BLaER1 treated with 17β-estradiol and CSF1 and Interleukin-3, amounts not matched to agents 10 nM and 100 nM (cell line): ENCODE measurements around the gene PSD4.
A peak's percentile ranks its signal among the peaks of the same experiment; 100 is the strongest.

ENCODE experiments used
- H3K27ac ChIP-seq, 11 experiments: shearing (Covaris generic); formaldehyde crosslinking; 2 replicates each; pipeline ENCODE4 v1.8.1; 2022
- H3K27me3 ChIP-seq, 11 experiments: shearing (Covaris generic); formaldehyde crosslinking; 2 replicates each; pipeline ENCODE4 v1.8.1; 2022
- H3K36me3 ChIP-seq, 11 experiments: shearing (Covaris generic); formaldehyde crosslinking; 2 replicates each; pipeline ENCODE4 v1.8.1; 2022
- H3K4me1 ChIP-seq, 10 experiments: shearing (Covaris generic); formaldehyde crosslinking; 2 replicates each; pipeline ENCODE4 v1.8.1; 2022
- H3K4me2 ChIP-seq, 11 experiments: shearing (Covaris generic); formaldehyde crosslinking; 2 replicates each; pipeline ENCODE4 v1.8.1; 2022
- H3K4me3 ChIP-seq, 10 experiments: shearing (Covaris generic); formaldehyde crosslinking; 2 replicates each; pipeline ENCODE4 v1.8.1; 2022
- H3K9ac ChIP-seq, 11 experiments: shearing (Covaris generic); formaldehyde crosslinking; 2 replicates each; pipeline ENCODE4 v1.8.1; 2022
- H3K9me3 ChIP-seq, 11 experiments: shearing (Covaris generic); formaldehyde crosslinking; replicated peaks in 1 of 11; 2 replicates each; pipeline ENCODE4 v1.8.1; 2022
- H4K20me1 ChIP-seq, 11 experiments: shearing (Covaris generic); formaldehyde crosslinking; 2 replicates each; pipeline ENCODE4 v1.8.1; 2022
- Cebpa-rat ChIP-seq, 11 experiments: shearing (Covaris generic); IDR thresholded peaks; 2 replicates each; pipeline ENCODE4 v1.8.1; 2022

Gene PSD4

GRCh38 chr2:113160248-113160647 lies 13.5 kb upstream of the PSD4 start:
- Histone ChIP-seq H3K36me3 (no peaks in the 10 kb centered on the region), H3K9ac (no peak overlapping the region)
- no peak for TF ChIP-seq Cebpa-rat (IDR thresholded peaks at IDR 0.05)

GRCh38 chr2:113160962-113161361 lies 12.8 kb upstream of the PSD4 start:
- Histone ChIP-seq H3K27me3 (peaks cover 22 to 33% (median 28%) of the 10 kb centered on the region in 11 experiments), H3K4me1 (peaks cover 7 to 16% (median 10%) of the 10 kb centered on the region in 10 experiments; a peak in 15 of 20 replicates), H3K36me3 (no peaks in the 10 kb centered on the region), H3K4me2 (no peak overlapping the region), H3K9me3 (no peaks in the 10 kb centered on the region), H3K27ac (no peak overlapping the region), H3K4me3 (no peak overlapping the region), H4K20me1 (no peaks in the 10 kb centered on the region), H3K9ac (no peak overlapping the region)
- TF ChIP-seq Cebpa-rat (IDR thresholded peaks at IDR 0.05) = no peak

More at GRCh38 chr2:113160248-113160647, 13.5 kb upstream of the PSD4 start:
- Histone ChIP-seq H3K27ac (no peak overlapping the region), H3K27me3 (peaks cover 22 to 39% (median 30%) of the 10 kb centered on the region in 11 experiments), H4K20me1 (no peaks in the 10 kb centered on the region), H3K4me1 (peaks cover 7 to 16% (median 10%) of the 10 kb centered on the region in 10 experiments; a peak in 15 of 20 replicates), H3K4me2 (no peak overlapping the region), H3K9me3 (no peaks in the 10 kb centered on the region), H3K4me3 (no peak overlapping the region)

GRCh38 chr2:113162173-113162572 lies 11.6 kb upstream of the PSD4 start:
- Histone ChIP-seq H3K9me3 (no peaks in the 10 kb centered on the region), H3K4me1 (peaks cover 6 to 14% (median 9%) of the 10 kb centered on the region in 10 experiments; a peak in 15 of 20 replicates), H3K4me3 (no peak overlapping the region), H3K9ac (no peak overlapping the region), H3K27me3 (peaks cover 15 to 21% (median 16%) of the 10 kb centered on the region in 11 experiments), H3K4me2 (no peak overlapping the region), H4K20me1 (no peaks in the 10 kb centered on the region), H3K27ac (no peak overlapping the region), H3K36me3 (no peaks in the 10 kb centered on the region)
- no peak for TF ChIP-seq Cebpa-rat (IDR thresholded peaks at IDR 0.05)

DNA sequence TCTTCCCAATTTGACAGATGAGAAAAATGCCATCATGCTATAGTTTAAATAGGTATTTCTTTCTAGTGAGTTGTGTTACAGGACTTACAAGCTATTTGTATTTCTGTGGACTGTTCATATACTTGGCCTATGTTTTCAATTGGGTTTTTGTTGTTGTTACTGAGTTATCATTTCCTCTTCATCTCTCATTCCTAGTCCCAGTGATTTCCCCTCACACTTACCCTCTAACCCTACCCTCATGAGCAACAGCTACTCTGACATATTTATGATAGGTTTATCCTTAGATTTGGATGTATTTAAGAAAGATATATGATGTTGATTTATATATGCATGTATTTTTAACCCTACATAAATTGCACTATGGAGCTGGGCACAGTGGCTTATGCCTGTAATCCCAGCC lies 10.9 kb upstream of the PSD4 start:
- Histone ChIP-seq H3K27ac (no peak overlapping the region), H3K4me2 (no peak overlapping the region), H3K36me3 (no peaks in the 10 kb centered on the region), H3K27me3 (peaks cover 8 to 14% (median 9%) of the 10 kb centered on the region in 11 experiments), H3K4me3 (no peak overlapping the region), H3K4me1 (peaks cover 1 to 14% (median 4%) of the 10 kb centered on the region in 10 experiments; a peak in 14 of 20 replicates), H4K20me1 (no peaks in the 10 kb centered on the region), H3K9me3 (no peaks in the 10 kb centered on the region), H3K9ac (no peak overlapping the region)
- no peak for TF ChIP-seq Cebpa-rat (IDR thresholded peaks at IDR 0.05)

- H3K27ac ChIP-seq = no peak overlapping the region
- H3K36me3 ChIP-seq = no peaks in the 10 kb centered on the region
- H3K4me1 ChIP-seq = peaks cover 11 to 18% (median 14%) of the 10 kb centered on the region in 10 experiments
- TF ChIP-seq Cebpa-rat (IDR thresholded peaks at IDR 0.05) = no peak
- H3K9me3 ChIP-seq = no peaks in the 10 kb centered on the region
- H3K4me3 ChIP-seq = no peak overlapping the region
- H3K27me3 ChIP-seq = no peaks in the 10 kb centered on the region
- no peak overlapping the region for H3K9ac ChIP-seq
- no peak overlapping the region for H3K4me2 ChIP-seq
- no peaks in the 10 kb centered on the region for H4K20me1 ChIP-seq
These were observed 9.4 kb upstream of the PSD4 start for GRCh38 chr2:113164215-113164929.

GRCh38 chr2:113164930-113165585 lies 8.7 kb upstream of the PSD4 start:
- Histone ChIP-seq H3K4me1 (peaks cover 11 to 18% (median 14%) of the 10 kb centered on the region in 10 experiments), H3K36me3 (no peaks in the 10 kb centered on the region), H4K20me1 (no peaks in the 10 kb centered on the region), H3K4me3 (no peak overlapping the region), H3K9ac (no peak overlapping the region), H3K9me3 (no peaks in the 10 kb centered on the region), H3K27me3 (no peaks in the 10 kb centered on the region), H3K27ac (no peak overlapping the region), H3K4me2 (no peak overlapping the region)
- TF ChIP-seq Cebpa-rat (IDR thresholded peaks at IDR 0.05) = no peak

DNA sequence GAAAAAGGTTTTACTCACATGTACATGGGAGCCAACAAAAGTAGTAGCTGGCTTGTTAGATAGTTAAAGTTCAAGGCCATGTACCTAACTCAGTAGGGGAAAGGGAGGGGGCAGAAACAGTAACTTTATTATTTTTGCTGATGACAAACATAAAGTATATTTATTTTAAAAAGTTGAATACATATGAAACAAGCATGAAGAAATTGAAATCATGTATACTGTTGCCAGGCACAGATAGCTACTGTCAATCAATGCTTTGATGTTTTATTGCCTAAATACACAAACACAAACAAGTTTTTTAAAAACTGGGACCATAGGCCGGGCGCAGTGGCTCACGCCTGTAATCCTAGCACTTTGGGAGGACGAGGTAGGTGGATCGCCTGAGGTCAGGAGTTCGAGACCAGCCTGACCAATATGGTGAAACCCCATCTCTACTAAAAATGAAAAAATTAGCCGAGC lies 7.6 kb upstream of the PSD4 start:
- Histone ChIP-seq H3K4me1 (peaks cover 11 to 18% (median 14%) of the 10 kb centered on the region in 10 experiments), H3K9ac (no peak overlapping the region), H4K20me1 (no peaks in the 10 kb centered on the region), H3K36me3 (no peaks in the 10 kb centered on the region), H3K4me3 (no peak overlapping the region), H3K9me3 (no peaks in the 10 kb centered on the region), H3K4me2 (no peak overlapping the region), H3K27me3 (no peaks in the 10 kb centered on the region), H3K27ac (no peak overlapping the region)
- TF ChIP-seq Cebpa-rat (IDR thresholded peaks at IDR 0.05) = no peak

DNA sequence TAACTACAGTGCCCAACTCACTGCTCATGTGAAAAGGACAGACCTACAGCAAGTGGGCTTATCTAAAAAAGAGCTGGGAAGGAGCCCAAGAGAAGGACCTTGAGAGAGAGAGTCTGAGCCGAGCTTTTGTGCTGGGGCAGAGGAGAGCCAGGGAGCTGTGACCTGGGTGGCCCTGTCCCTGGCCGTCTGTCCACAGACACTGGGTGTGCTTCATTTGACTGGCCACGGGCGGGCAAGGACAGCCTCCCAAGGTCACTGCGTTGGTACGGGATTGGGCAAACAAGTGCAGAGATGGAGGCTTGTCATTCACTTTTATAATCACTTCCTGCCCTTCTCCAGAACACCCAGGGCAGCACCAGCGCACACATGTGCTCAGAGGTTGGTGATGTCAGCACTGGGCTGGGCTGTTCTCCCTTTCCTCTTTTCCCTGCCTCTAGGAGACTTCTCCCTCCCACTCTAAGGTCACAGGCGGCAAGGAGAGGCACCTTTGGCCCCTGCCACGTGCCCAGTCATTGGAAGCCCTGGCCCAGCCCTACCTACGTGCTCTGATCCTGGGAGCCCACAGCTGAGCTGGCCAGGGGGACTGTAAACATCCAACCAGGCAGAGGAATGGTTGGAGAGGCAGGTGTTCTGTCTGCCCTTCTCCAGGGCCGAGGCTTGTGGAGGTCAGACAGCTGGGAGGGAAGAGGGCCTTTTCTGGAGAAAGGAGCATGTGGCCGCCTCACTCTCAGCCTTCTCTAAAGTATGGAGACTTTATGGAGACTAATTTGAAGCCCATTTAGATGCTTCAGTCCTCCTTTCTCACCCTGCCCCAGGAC lies 6.4 kb upstream of the PSD4 start:
- Histone ChIP-seq H3K27ac (no peak overlapping the region; a peak in 1 of 22 replicates), H3K9ac (no peak overlapping the region), H3K4me2 (peak overlapping the region in 1 of 11 experiments; percentile 3; a peak in 2 of 22 replicates), H3K4me1 (peaks cover 11 to 18% (median 14%) of the 10 kb centered on the region in 10 experiments), H3K4me3 (no peak overlapping the region), H4K20me1 (no peaks in the 10 kb centered on the region), H3K27me3 (no peaks in the 10 kb centered on the region), H3K36me3 (no peaks in the 10 kb centered on the region), H3K9me3 (no peaks in the 10 kb centered on the region)
- no peak for TF ChIP-seq Cebpa-rat (IDR thresholded peaks at IDR 0.05)

DNA sequence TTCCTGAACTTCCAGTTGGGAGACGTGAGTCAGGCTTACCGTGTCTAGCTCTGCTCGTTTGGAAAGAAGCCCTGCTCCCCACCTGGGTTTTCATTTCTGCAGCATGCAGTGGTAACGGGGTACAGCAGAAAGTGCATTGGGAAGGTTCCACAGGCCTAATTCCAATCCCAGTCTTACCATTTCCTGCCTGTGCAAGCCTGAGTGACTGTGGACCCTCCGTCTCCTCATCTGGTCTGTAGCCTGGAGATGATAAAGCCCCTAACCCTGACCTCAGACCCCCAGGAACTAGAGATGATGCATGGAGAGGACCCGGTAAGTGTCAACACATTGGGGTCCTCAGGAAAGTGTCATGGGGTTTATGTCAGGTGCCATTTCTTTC lies 5.8 kb upstream of the PSD4 start:
- no peak overlapping the region for H3K27ac ChIP-seq

More for the DNA sequence above, 5.8 kb upstream of the PSD4 start:
- peak overlapping the region in 4 of 11 experiments; percentile 40 to 70 (median 53); a peak in 4 of 22 replicates for H3K4me2 ChIP-seq
- H3K4me1 ChIP-seq = peaks cover 16 to 25% (median 19%) of the 10 kb centered on the region in 10 experiments
- H3K9ac ChIP-seq = no peak overlapping the region
- no peaks in the 10 kb centered on the region for H3K9me3 ChIP-seq
- H3K27me3 ChIP-seq = no peaks in the 10 kb centered on the region
- H4K20me1 ChIP-seq = no peaks in the 10 kb centered on the region
- H3K4me3 ChIP-seq = no peak overlapping the region
- H3K36me3 ChIP-seq = no peaks in the 10 kb centered on the region
- no peak for TF ChIP-seq Cebpa-rat (IDR thresholded peaks at IDR 0.05)
